AG10803 (cell line): ENCODE results near the gene NUDT16.
"Not testable (repeated sequence)": the region's sequence is repeated elsewhere in the genome, so short reads cannot be mapped to it uniquely, and the experiment has no call there.

Experiments
- DNase-seq: peaks from one replicate; pipeline ENCODE4 v3.0.0; 2010; ENCODE audit warnings: low read depth
- H3K4me3 ChIP-seq: 2 replicates; pipeline ENCODE4 v1.5.1; 2011; ENCODE audit warnings: mild to moderate bottlenecking, low read length, control low read depth
- CTCF ChIP-seq: conservative IDR thresholded peaks from 2 replicates; pipeline ENCODE4 v1.5.1; 2011; ENCODE audit warnings: mild to moderate bottlenecking, low read length, control low read depth, inconsistent platforms

The NUDT16 gene

GRCh38 chr3:131361464-131362421 lies 19.8 kb upstream of the NUDT16 start:
- TF ChIP-seq CTCF, result no peak
- peak overlapping the region; percentile 55 for H3K4me3 ChIP-seq
- peak; percentile 42 for DNase-seq

GRCh38 chr3:131363275-131363674 lies 18.3 kb upstream of the NUDT16 start:
- H3K4me3 ChIP-seq, result no peak overlapping the region
- no peak for TF ChIP-seq CTCF
- DNase-seq, result no peak

GRCh38 chr3:131370935-131371687 lies 10.5 kb upstream of the NUDT16 start:
- no peak for DNase-seq
- TF ChIP-seq CTCF, result no peak
- no peak overlapping the region for H3K4me3 ChIP-seq

- H3K4me3 ChIP-seq, result no peak overlapping the region
- no peak for TF ChIP-seq CTCF
- DNase-seq, result no peak
These were observed 9.9 kb upstream of the NUDT16 start for GRCh38 chr3:131371688-131372066.

GRCh38 chr3:131374741-131375140 lies 6.8 kb upstream of the NUDT16 start:
- DNase-seq, result no peak
- no peak for TF ChIP-seq CTCF
- H3K4me3 ChIP-seq, result no peak overlapping the region

GRCh38 chr3:131380821-131381444 lies 641 bp upstream of the NUDT16 start:
- peak overlapping the region; percentile 74 for H3K4me3 ChIP-seq
- not testable (repeated sequence) for DNase-seq

GRCh38 chr3:131386429-131387165 lies 5.0 kb downstream of the NUDT16 start:
- TF ChIP-seq CTCF, result no peak

More at GRCh38 chr3:131386429-131387165, 5.0 kb downstream of the NUDT16 start:
- peak; percentile 18 for DNase-seq
- H3K4me3 ChIP-seq, result no peak overlapping the region
